SK-N-SH treated with all-trans-retinoic acid at 6 μM for 48 hours (cell line): ENCODE results near the gene ACKR2.

Experiments used
- ATAC-seq: fragments of 200-7000 bp; cut with Tn5 transposase; 3 replicates; pipeline ENCODE4 v1.9.1; 2020; ENCODE audit warnings: mild to moderate bottlenecking, moderate library complexity
- ARNTL ChIP-seq: fragments of 450-650 bp; formaldehyde crosslinking; IDR thresholded peaks from 2 replicates; pipeline ENCODE4 v1.5.0; 2020; ENCODE audit warnings: low read depth, mild to moderate bottlenecking, moderate library complexity, borderline replicate concordance
- BACH2 ChIP-seq: fragments of 250-450 bp; sonication (Bioruptor Pico); IDR thresholded peaks from 2 replicates; pipeline ENCODE4 v1.9.0; 2021; ENCODE audit warnings: mild to moderate bottlenecking, borderline replicate concordance
- ESRRG ChIP-seq: fragments of 250-450 bp; sonication (Bioruptor Pico); IDR thresholded peaks from 2 replicates; pipeline ENCODE4 v1.6.1; 2021; ENCODE audit warnings: mild to moderate bottlenecking
- GLIS3 ChIP-seq: fragments of 250-450 bp; sonication (Bioruptor Pico); IDR thresholded peaks from 2 replicates; pipeline ENCODE4 v1.5.0; 2020; ENCODE audit warnings: mild to moderate bottlenecking, moderate library complexity
- ISL1 ChIP-seq: fragments of 250-450 bp; sonication (Bioruptor Pico); IDR thresholded peaks from 2 replicates; pipeline ENCODE4 v2.1.2; 2022; ENCODE audit warnings: mild to moderate bottlenecking, moderate library complexity
- OSR1 ChIP-seq: fragments of 250-450 bp; sonication (Bioruptor Pico); IDR thresholded peaks from 2 replicates; pipeline ENCODE4 v1.8.0; 2022; ENCODE audit warnings: moderate library complexity, mild to moderate bottlenecking, inconsistent platforms
- PPARA ChIP-seq: fragments of 250-450 bp; sonication (Bioruptor Pico); IDR thresholded peaks from 2 replicates; pipeline ENCODE4 v1.5.0; 2020; ENCODE audit warnings: mild to moderate bottlenecking, borderline replicate concordance
- RARB ChIP-seq: fragments of 250-450 bp; sonication (Bioruptor Pico); IDR thresholded peaks from 2 replicates; pipeline ENCODE4 v1.8.0; 2021; ENCODE audit warnings: mild to moderate bottlenecking, moderate library complexity
- SNAI2 ChIP-seq: fragments of 250-450 bp; sonication (Bioruptor Pico); IDR thresholded peaks from 2 replicates; pipeline ENCODE4 v1.5.0; 2020; ENCODE audit warnings: mild to moderate bottlenecking, moderate library complexity
- TCF4 ChIP-seq: fragments of 250-450 bp; sonication (Bioruptor Pico); IDR thresholded peaks from 2 replicates; pipeline ENCODE4 v1.8.0; 2021; ENCODE audit warnings: mild to moderate bottlenecking, moderate library complexity, borderline replicate concordance
- TOX ChIP-seq: fragments of 250-450 bp; sonication (Bioruptor Pico); IDR thresholded peaks from 2 replicates; pipeline ENCODE4 v1.8.0; 2021; ENCODE audit warnings: mild to moderate bottlenecking, moderate library complexity, borderline replicate concordance
- ZC3H10 ChIP-seq: fragments of 250-450 bp; sonication (Bioruptor Pico); IDR thresholded peaks from 2 replicates; pipeline ENCODE4 v1.5.1; 2021; ENCODE audit warnings: mild to moderate bottlenecking, moderate library complexity
- ZFP30 ChIP-seq: fragments of 450-650 bp; formaldehyde crosslinking; IDR thresholded peaks from 2 replicates; pipeline ENCODE4 v1.5.0; 2022; ENCODE audit warnings: mild to moderate bottlenecking, moderate library complexity
- ZNF565 ChIP-seq: fragments of 450-650 bp; formaldehyde crosslinking; conservative IDR thresholded peaks from 2 replicates; pipeline ENCODE4 v1.5.0; 2020; ENCODE audit warnings: low read depth, mild to moderate bottlenecking, moderate library complexity
- ZNF70 ChIP-seq: fragments of 450-650 bp; formaldehyde crosslinking; IDR thresholded peaks from 2 replicates; pipeline ENCODE4 v1.5.0; 2020; ENCODE audit warnings: mild to moderate bottlenecking, moderate library complexity
- ZNF8 ChIP-seq: fragments of 450-650 bp; formaldehyde crosslinking; IDR thresholded peaks from 2 replicates; pipeline ENCODE4 v1.5.0; 2020; ENCODE audit warnings: mild to moderate bottlenecking, moderate library complexity
- TF ChIP-seq, protein P1 (sequence below): fragments of 250-450 bp; sonication (Bioruptor Pico); IDR thresholded peaks from 2 replicates; pipeline ENCODE4 v1.5.0; 2020; ENCODE audit warnings: mild to moderate bottlenecking, moderate library complexity
- TF ChIP-seq, protein P2 (sequence below): fragments of 250-450 bp; sonication (Bioruptor Pico); IDR thresholded peaks from 2 replicates; pipeline ENCODE4 v1.8.0; 2020; ENCODE audit warnings: mild to moderate bottlenecking, moderate library complexity, borderline replicate concordance
- TF ChIP-seq, protein P3 (sequence below): fragments of 250-450 bp; sonication (Bioruptor Pico); IDR thresholded peaks from 2 replicates; pipeline ENCODE4 v1.8.0; 2021; ENCODE audit warnings: low read depth, mild to moderate bottlenecking, moderate library complexity, borderline replicate concordance

Gene ACKR2

DNA sequence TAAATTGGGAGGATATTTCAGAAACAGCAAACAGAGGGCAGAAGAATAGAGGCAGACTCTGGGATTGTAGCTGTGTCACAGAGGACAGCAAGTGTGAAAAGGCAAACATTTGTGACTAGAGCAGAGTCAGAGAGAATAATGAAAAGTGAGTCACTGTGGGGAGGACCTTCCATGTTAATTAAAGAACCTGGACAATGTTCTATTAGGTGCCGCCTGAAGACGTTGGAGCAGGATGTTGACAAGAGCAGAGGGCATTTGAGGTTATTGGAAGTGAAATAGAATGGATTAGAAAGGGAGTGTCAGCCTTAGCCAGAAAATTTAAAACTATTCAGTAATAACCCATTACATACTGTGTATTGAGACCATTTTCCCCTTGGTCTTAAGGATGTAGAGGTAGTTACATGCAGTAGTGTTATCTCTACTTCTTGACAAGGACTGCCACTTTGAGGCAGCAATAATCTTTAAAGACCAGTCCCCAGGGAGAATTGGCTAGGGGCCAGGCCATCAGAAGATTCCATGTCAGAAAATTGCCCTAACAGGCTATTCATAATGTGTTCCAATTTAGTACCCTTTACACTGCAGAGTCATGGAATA is 5.8 kb downstream of the ACKR2 start:
- no peak for ATAC-seq
- TF ChIP-seq SNAI2 (CRISPR knock-in tag) (no peak), ISL1 (CRISPR knock-in tag) (0 out of 2 replicates have a peak, but pooled peaks have one; percentile 28)
- TF ChIP-seq, protein P1, sequence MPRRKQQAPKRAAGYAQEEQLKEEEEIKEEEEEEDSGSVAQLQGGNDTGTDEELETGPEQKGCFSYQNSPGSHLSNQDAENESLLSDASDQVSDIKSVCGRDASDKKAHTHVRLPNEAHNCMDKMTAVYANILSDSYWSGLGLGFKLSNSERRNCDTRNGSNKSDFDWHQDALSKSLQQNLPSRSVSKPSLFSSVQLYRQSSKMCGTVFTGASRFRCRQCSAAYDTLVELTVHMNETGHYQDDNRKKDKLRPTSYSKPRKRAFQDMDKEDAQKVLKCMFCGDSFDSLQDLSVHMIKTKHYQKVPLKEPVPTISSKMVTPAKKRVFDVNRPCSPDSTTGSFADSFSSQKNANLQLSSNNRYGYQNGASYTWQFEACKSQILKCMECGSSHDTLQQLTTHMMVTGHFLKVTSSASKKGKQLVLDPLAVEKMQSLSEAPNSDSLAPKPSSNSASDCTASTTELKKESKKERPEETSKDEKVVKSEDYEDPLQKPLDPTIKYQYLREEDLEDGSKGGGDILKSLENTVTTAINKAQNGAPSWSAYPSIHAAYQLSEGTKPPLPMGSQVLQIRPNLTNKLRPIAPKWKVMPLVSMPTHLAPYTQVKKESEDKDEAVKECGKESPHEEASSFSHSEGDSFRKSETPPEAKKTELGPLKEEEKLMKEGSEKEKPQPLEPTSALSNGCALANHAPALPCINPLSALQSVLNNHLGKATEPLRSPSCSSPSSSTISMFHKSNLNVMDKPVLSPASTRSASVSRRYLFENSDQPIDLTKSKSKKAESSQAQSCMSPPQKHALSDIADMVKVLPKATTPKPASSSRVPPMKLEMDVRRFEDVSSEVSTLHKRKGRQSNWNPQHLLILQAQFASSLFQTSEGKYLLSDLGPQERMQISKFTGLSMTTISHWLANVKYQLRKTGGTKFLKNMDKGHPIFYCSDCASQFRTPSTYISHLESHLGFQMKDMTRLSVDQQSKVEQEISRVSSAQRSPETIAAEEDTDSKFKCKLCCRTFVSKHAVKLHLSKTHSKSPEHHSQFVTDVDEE (CRISPR knock-in tag), result no peak

DNA sequence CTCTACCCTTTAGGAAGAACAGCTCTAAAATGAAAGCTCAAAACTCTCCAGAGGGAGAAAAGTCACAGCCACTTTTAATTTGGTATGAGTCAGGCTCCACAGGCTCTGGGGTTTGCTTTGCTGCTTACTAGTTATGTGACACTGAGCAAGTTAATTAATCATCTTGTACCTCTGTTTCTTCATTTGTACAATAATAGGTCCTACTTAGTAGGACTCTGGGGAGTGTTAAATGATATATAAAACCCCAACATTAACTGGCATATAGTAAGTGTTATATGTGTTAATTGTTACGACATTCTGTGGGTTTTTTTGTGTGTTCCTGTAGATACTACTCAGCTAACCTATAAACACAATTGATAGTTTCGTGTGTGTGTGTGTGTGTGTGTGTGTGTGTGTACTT is 6.6 kb downstream of the ACKR2 start:
- TF ChIP-seq BACH2 (CRISPR knock-in tag) (no peak), SNAI2 (CRISPR knock-in tag) (no peak), ARNTL (CRISPR knock-in tag) (no peak), ZNF565 (CRISPR knock-in tag) (no peak), ISL1 (CRISPR knock-in tag) (no peak), PPARA (CRISPR knock-in tag) (no peak)
- TF ChIP-seq, protein P2, sequence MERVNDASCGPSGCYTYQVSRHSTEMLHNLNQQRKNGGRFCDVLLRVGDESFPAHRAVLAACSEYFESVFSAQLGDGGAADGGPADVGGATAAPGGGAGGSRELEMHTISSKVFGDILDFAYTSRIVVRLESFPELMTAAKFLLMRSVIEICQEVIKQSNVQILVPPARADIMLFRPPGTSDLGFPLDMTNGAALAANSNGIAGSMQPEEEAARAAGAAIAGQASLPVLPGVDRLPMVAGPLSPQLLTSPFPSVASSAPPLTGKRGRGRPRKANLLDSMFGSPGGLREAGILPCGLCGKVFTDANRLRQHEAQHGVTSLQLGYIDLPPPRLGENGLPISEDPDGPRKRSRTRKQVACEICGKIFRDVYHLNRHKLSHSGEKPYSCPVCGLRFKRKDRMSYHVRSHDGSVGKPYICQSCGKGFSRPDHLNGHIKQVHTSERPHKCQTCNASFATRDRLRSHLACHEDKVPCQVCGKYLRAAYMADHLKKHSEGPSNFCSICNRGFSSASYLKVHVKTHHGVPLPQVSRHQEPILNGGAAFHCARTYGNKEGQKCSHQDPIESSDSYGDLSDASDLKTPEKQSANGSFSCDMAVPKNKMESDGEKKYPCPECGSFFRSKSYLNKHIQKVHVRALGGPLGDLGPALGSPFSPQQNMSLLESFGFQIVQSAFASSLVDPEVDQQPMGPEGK, result no peak
- ATAC-seq, result no peak

DNA sequence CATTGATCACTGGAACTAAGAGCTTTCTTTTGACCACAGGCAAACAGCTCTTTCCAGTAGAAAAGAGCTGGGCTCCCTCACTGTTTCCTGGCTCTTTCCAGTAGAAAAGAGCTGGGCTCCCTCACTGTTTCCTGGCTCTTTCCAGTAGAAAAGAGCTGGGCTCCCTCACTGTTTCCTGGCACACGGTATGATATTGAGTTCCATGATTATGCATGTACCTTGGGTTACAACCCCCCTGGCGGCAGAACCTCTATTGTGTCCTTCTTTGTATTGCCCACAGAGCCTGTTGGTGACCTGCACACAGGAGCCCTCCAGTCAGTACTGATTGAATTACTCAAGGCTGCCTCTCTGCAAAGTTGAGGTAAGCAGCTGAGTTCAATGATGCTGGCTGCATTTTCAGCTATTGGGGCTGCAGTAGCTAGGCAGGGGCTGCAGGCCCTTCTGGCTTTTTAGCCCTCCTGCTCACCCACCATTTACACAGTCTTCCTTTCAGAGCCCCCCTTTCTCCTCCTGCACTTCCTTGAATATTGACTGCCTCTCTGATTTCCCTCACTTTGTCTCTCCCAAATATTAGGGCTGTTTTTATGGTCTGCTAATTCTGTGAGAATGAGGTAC is 10.2 kb downstream of the ACKR2 start:
- ATAC-seq, result peak; percentile 70
- TF ChIP-seq RARB (no peak), OSR1 (CRISPR knock-in tag) (no peak), ZFP30 (CRISPR knock-in tag) (peak; percentile 51)

DNA sequence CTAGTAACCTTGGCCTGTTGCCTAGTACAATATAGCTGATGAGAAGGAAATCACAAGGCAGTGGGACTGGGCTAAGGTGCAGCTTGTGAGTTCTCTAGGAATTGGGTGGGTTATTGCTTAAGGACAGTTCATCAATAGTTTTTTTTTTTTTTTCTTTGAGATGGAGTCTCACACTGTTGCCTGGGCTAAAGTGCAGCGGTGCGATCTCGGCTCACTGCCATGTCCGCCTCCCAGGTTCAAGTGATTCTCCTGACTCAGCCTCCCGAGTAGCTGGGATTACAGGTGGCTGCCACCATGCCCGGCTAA is 11.5 kb downstream of the ACKR2 start:
- no peak for TF ChIP-seq TCF4 (CRISPR knock-in tag)
- TF ChIP-seq, protein P3, sequence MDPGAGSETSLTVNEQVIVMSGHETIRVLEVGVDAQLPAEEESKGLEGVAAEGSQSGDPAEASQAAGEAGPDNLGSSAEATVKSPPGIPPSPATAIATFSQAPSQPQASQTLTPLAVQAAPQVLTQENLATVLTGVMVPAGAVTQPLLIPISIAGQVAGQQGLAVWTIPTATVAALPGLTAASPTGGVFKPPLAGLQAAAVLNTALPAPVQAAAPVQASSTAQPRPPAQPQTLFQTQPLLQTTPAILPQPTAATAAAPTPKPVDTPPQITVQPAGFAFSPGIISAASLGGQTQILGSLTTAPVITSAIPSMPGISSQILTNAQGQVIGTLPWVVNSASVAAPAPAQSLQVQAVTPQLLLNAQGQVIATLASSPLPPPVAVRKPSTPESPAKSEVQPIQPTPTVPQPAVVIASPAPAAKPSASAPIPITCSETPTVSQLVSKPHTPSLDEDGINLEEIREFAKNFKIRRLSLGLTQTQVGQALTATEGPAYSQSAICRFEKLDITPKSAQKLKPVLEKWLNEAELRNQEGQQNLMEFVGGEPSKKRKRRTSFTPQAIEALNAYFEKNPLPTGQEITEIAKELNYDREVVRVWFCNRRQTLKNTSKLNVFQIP (CRISPR knock-in tag), result no peak
- TF ChIP-seq, protein P1 (CRISPR knock-in tag), result no peak
- TF ChIP-seq ZNF8 (CRISPR knock-in tag), result no peak
- no peak for TF ChIP-seq PPARA (CRISPR knock-in tag)
- TF ChIP-seq ZNF70 (CRISPR knock-in tag), result no peak
- no peak for TF ChIP-seq TOX (CRISPR knock-in tag)
- TF ChIP-seq ZFP30 (CRISPR knock-in tag), result no peak
- TF ChIP-seq GLIS3, result no peak
- no peak for TF ChIP-seq ZC3H10 (CRISPR knock-in tag)
- no peak for TF ChIP-seq ARNTL (CRISPR knock-in tag)
- TF ChIP-seq ESRRG (CRISPR knock-in tag), result no peak
- TF ChIP-seq ISL1 (CRISPR knock-in tag), result no peak
- TF ChIP-seq SNAI2 (CRISPR knock-in tag), result no peak
- TF ChIP-seq OSR1 (CRISPR knock-in tag), result no peak
- ATAC-seq, result no peak
